Measurements from ENCODE around the gene MEF2C. TPM values are rescaled to one million over a fixed set of nuclear protein-coding genes. Genes with fewer than 3 reads are reported as not detected.

Gene MEF2C
- total and polyA plus RNA-seq, 2 of the 13 experiments (the other 11 are each of a cell fraction or from before 2014, with no cell fraction given): 0.02 TPM; not detected in 1

- Histone ChIP-seq H3K36me3 (replicated peaks in 1 of 2; ENCODE audit: control insufficient read depth in 1 of 2, insufficient read depth in 2 of 2, low read length in 2 of 2) (no peaks in the 10 kb centered on the region), H3K4me3 (replicated peaks in 1 of 3; ENCODE audit: insufficient read depth in 1 of 3, low read depth in 2 of 3, low read length in 3 of 3) (no peak overlapping the region), H3K27me3 (ENCODE audit: control insufficient read depth in 1 of 2, insufficient read depth in 2 of 2, low read length in 2 of 2) (no peaks in the 10 kb centered on the region; a peak in 1 of 5 replicates), H4K20me1 (ENCODE audit: insufficient read depth, low read length) (no peaks in the 10 kb centered on the region), H3K9me3 (ENCODE audit: low read length) (no peaks in the 10 kb centered on the region), H2AFZ (ENCODE audit: low read length) (no peak overlapping the region), H3K79me2 (ENCODE audit: insufficient read depth, low read length) (no peaks in the 10 kb centered on the region), H3K4me2 (ENCODE audit: low read depth, low read length) (no peak overlapping the region), H3K9ac (ENCODE audit: insufficient read depth, low read depth, low read length) (no peak overlapping the region), H3K4me1 (ENCODE audit: insufficient read depth, low read length) (no peaks in the 10 kb centered on the region), H3K27ac (ENCODE audit: extremely low read length, insufficient read depth, low read length) (no peak overlapping the region)
- WGBS (ENCODE audit: low lambda C conversion rate): 20% methylated on average over 7 of the region's 7 CpGs
- ChIA-PET CTCF (ENCODE audit: low intra/inter-chr PET ratio, low total read pairs) (no interaction called here), POLR2A (no interaction called here)
- no TSS peak for BruUV-seq (replicated peaks)
- in situ Hi-C loops (cut with HindIII; ENCODE audit: extremely low pct_ligation_motif_present, low pct_unique_long_range_greater_than_20kb): no loop called here
- FAIRE-seq: no peak
- DNase-seq (ENCODE audit: low spot score): no peak
- intact Hi-C loops (cut with micrococcal nuclease; ENCODE audit: unreplicated experiment): no loop called here
- ATAC-seq: no peak
- TF ChIP-seq ZNF574 (CRISPR knock-in tag; IDR thresholded peaks at IDR 0.05) (no peak), ZNF646 (CRISPR knock-in tag; IDR thresholded peaks at IDR 0.05) (no peak), PRDM4 (CRISPR knock-in tag; IDR thresholded peaks at IDR 0.05; ENCODE audit: borderline replicate concordance) (no peak)
- TF ChIP-seq, protein P1, sequence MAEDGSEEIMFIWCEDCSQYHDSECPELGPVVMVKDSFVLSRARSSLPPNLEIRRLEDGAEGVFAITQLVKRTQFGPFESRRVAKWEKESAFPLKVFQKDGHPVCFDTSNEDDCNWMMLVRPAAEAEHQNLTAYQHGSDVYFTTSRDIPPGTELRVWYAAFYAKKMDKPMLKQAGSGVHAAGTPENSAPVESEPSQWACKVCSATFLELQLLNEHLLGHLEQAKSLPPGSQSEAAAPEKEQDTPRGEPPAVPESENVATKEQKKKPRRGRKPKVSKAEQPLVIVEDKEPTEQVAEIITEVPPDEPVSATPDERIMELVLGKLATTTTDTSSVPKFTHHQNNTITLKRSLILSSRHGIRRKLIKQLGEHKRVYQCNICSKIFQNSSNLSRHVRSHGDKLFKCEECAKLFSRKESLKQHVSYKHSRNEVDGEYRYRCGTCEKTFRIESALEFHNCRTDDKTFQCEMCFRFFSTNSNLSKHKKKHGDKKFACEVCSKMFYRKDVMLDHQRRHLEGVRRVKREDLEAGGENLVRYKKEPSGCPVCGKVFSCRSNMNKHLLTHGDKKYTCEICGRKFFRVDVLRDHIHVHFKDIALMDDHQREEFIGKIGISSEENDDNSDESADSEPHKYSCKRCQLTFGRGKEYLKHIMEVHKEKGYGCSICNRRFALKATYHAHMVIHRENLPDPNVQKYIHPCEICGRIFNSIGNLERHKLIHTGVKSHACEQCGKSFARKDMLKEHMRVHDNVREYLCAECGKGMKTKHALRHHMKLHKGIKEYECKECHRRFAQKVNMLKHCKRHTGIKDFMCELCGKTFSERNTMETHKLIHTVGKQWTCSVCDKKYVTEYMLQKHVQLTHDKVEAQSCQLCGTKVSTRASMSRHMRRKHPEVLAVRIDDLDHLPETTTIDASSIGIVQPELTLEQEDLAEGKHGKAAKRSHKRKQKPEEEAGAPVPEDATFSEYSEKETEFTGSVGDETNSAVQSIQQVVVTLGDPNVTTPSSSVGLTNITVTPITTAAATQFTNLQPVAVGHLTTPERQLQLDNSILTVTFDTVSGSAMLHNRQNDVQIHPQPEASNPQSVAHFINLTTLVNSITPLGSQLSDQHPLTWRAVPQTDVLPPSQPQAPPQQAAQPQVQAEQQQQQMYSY (CRISPR knock-in tag; IDR thresholded peaks at IDR 0.05): no peak
- TF ChIP-seq, protein P2, sequence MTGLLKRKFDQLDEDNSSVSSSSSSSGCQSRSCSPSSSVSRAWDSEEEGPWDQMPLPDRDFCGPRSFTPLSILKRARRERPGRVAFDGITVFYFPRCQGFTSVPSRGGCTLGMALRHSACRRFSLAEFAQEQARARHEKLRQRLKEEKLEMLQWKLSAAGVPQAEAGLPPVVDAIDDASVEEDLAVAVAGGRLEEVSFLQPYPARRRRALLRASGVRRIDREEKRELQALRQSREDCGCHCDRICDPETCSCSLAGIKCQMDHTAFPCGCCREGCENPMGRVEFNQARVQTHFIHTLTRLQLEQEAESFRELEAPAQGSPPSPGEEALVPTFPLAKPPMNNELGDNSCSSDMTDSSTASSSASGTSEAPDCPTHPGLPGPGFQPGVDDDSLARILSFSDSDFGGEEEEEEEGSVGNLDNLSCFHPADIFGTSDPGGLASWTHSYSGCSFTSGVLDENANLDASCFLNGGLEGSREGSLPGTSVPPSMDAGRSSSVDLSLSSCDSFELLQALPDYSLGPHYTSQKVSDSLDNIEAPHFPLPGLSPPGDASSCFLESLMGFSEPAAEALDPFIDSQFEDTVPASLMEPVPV (CRISPR knock-in tag; IDR thresholded peaks at IDR 0.05): no peak
These were observed 14.4 kb downstream of the MEF2C start for GRCh38 chr5:88868468-88869068.
